GM19455 (cell line): ENCODE results near the gene HPS5.

ENCODE experiments used
- ATAC-seq: cut with Tn5 transposase; IDR thresholded peaks from one replicate; pipeline ENCODE4 v1.9.1; 2021; ENCODE audit not compliant: unreplicated experiment

HPS5 gene

GRCh38 chr11:18236664-18237356 is 85.1 kb downstream of the HPS5 start, which contains the start of gene SAA4:
SAA4 (minus strand) TSS chr11:18236802; CDS start chr11:18235926, 876 bp downstream.
- no peak for ATAC-seq

GRCh38 chr11:18235394-18236334 is 86.3 kb downstream of the HPS5 start:
- ATAC-seq, result no peak

GRCh38 chr11:18233912-18234311 is 88.0 kb downstream of the HPS5 start:
- no peak for ATAC-seq

- ATAC-seq, result no peak
Measured at GRCh38 chr11:18230859-18231258, 91.1 kb downstream of the HPS5 start.

GRCh38 chr11:18229501-18229900 is 92.4 kb downstream of the HPS5 start:
- ATAC-seq, result peak; percentile 97
